ENCODE results near the gene ADGRL1. TPM values are rescaled to one million over a fixed set of nuclear protein-coding genes. Genes with fewer than 3 reads are reported as not detected.
A peak's percentile ranks its signal among the peaks of the same experiment; 100 is the strongest.

The ADGRL1 gene
- total RNA-seq, 2 donors from 2014 or later, result 70.8 to 82.6 TPM

- Histone ChIP-seq H3K9me3 (ENCODE audit: control insufficient read depth, low read length) (no peaks in the 10 kb centered on the region), H3K4me1 (ENCODE audit: control insufficient read depth, insufficient read depth, low read length) (no peaks in the 10 kb centered on the region), H3K27ac (ENCODE audit: low read depth, low read length) (no peak overlapping the region), H3K9ac (ENCODE audit: extremely low read depth, low read length, poor library complexity, severe bottlenecking) (no peak overlapping the region), H3K36me3 (ENCODE audit: control insufficient read depth, insufficient read depth, low read length) (peaks cover 25% of the 10 kb centered on the region), H3K4me3 (ENCODE audit: low read length) (no peak overlapping the region), H3K27me3 (ENCODE audit: control insufficient read depth, insufficient read depth, low read length, poor library complexity, severe bottlenecking) (no peaks in the 10 kb centered on the region)
- Mint-ChIP-seq H3K27ac (no peak overlapping the region), H3K9me3 (no peaks in the 10 kb centered on the region), H3K36me3 (ENCODE audit: low read depth) (peaks cover 32% of the 10 kb centered on the region), H3K4me1 (peaks cover 9% of the 10 kb centered on the region), H3K27me3 (ENCODE audit: insufficient read depth) (no peaks in the 10 kb centered on the region), H3K4me3 (no peak overlapping the region)
- no peak for TF ChIP-seq CTCF (conservative IDR thresholded peaks at IDR 0.05)
- 96 to 97% methylated on average over 5 of the region's 6 CpGs for WGBS, 2 experiments (ENCODE audit: insufficient coverage in 1 of 2, insufficient read length in 1 of 2)
- no peak for DNase-seq
Measured at GRCh38 chr19:14122924-14123323, 83.0 kb downstream of the ADGRL1 start.

- no peak overlapping the region for H3K4me3 ChIP-seq (ENCODE audit: low read length)
- no peak overlapping the region for H3K27ac ChIP-seq (ENCODE audit: low read depth, low read length)
- no peaks in the 10 kb centered on the region for H3K9me3 ChIP-seq (ENCODE audit: control insufficient read depth, low read length)
- DNase-seq, result no peak
- H3K9ac ChIP-seq (ENCODE audit: extremely low read depth, low read length, poor library complexity, severe bottlenecking), result no peak overlapping the region
- no peaks in the 10 kb centered on the region for H3K27me3 Mint-ChIP-seq (ENCODE audit: insufficient read depth)
- H3K4me3 Mint-ChIP-seq, result no peak overlapping the region
- H3K27ac Mint-ChIP-seq, result no peak overlapping the region
- H3K4me1 ChIP-seq (ENCODE audit: control insufficient read depth, insufficient read depth, low read length), result peaks cover 4% of the 10 kb centered on the region
- H3K9me3 Mint-ChIP-seq, result no peaks in the 10 kb centered on the region
- H3K27me3 ChIP-seq (ENCODE audit: control insufficient read depth, insufficient read depth, low read length, poor library complexity, severe bottlenecking), result no peaks in the 10 kb centered on the region
- H3K36me3 ChIP-seq (ENCODE audit: control insufficient read depth, insufficient read depth, low read length), result peaks cover 19% of the 10 kb centered on the region
- 96% methylated on average over 7 of the region's 7 CpGs; no CpG with 5 or more reads in 1 of the 2 experiments for WGBS, 2 experiments (ENCODE audit: insufficient coverage in 1 of 2, insufficient read length in 1 of 2)
- no peak for TF ChIP-seq CTCF (conservative IDR thresholded peaks at IDR 0.05)
- peaks cover 27% of the 10 kb centered on the region for H3K36me3 Mint-ChIP-seq (ENCODE audit: low read depth)
- H3K4me1 Mint-ChIP-seq, result peaks cover 16% of the 10 kb centered on the region
Measured at GRCh38 chr19:14120497-14120780, 85.5 kb downstream of the ADGRL1 start.

- no peaks in the 10 kb centered on the region for H3K9me3 ChIP-seq (ENCODE audit: control insufficient read depth, low read length)
- no peaks in the 10 kb centered on the region for H3K9me3 Mint-ChIP-seq
- no peaks in the 10 kb centered on the region for H3K27me3 ChIP-seq (ENCODE audit: control insufficient read depth, insufficient read depth, low read length, poor library complexity, severe bottlenecking)
- no peak for DNase-seq
- H3K4me1 ChIP-seq (ENCODE audit: control insufficient read depth, insufficient read depth, low read length), result peaks cover 4% of the 10 kb centered on the region
- peaks cover 21% of the 10 kb centered on the region for H3K36me3 Mint-ChIP-seq (ENCODE audit: low read depth)
- TF ChIP-seq CTCF (conservative IDR thresholded peaks at IDR 0.05), result peak; percentile 16
- H3K36me3 ChIP-seq (ENCODE audit: control insufficient read depth, insufficient read depth, low read length), result peaks cover 13% of the 10 kb centered on the region
- H3K27me3 Mint-ChIP-seq (ENCODE audit: insufficient read depth), result no peaks in the 10 kb centered on the region
- H3K27ac Mint-ChIP-seq, result no peak overlapping the region
- no peak overlapping the region for H3K4me3 Mint-ChIP-seq
- no peak overlapping the region for H3K9ac ChIP-seq (ENCODE audit: extremely low read depth, low read length, poor library complexity, severe bottlenecking)
- no peak overlapping the region for H3K4me3 ChIP-seq (ENCODE audit: low read length)
- H3K27ac ChIP-seq (ENCODE audit: low read depth, low read length), result no peak overlapping the region
- WGBS, 2 experiments (ENCODE audit: insufficient coverage in 1 of 2, insufficient read length in 1 of 2), result 97% methylated on average over 5 to 7 of the region's 7 CpGs
- peaks cover 16% of the 10 kb centered on the region for H3K4me1 Mint-ChIP-seq
Measured at GRCh38 chr19:14119644-14120496, 86.1 kb downstream of the ADGRL1 start.

All from endodermal cell (in vitro differentiated cells).